Hindlimb muscle (tissue), 1 donor: ENCODE measurements around the gene RNF212B. TPM values are rescaled to one million over a fixed set of nuclear protein-coding genes. Genes with fewer than 3 reads are reported as not detected.
A peak's percentile ranks its signal among the peaks of the same experiment; 100 is the strongest.
"Not testable (repeated sequence)": the region's sequence is repeated elsewhere in the genome, so short reads cannot be mapped to it uniquely, and the experiment has no call there.

Source experiments
- DNase-seq: peaks from one replicate; pipeline ENCODE4 v3.0.0-alpha.2; 2013
- polyA plus RNA-seq: library from polyadenylated mRNA; unstranded; fragments of 120-200 nt; gene quantifications from one replicate; pipeline ENCODE4 v1.2.1, GENCODE V29; 2013; ENCODE audit not compliant: insufficient read length

The RNF212B gene
- polyA plus RNA-seq, 1 donor: 0.62 TPM

DNA sequence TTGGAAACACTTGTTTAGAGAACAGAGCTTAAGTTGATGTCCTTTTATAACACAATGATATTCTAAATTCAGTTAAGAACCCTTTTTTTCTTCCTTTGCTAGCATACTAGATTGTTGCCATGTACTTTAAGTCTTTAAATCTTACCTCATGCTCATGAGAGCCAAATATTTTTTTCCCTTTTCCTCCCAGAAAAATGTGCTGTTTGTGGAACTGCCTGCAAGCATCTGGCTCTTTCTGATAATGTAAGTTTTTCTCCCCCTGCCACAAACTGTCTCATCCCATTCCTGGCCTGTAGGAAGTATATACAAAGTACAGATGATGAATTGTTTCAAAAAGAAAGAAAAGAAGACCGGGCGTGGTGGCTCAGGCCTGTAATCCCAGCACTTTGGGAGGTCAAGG, 5.3 kb downstream of the RNF212B start:
- no peak for DNase-seq

DNA sequence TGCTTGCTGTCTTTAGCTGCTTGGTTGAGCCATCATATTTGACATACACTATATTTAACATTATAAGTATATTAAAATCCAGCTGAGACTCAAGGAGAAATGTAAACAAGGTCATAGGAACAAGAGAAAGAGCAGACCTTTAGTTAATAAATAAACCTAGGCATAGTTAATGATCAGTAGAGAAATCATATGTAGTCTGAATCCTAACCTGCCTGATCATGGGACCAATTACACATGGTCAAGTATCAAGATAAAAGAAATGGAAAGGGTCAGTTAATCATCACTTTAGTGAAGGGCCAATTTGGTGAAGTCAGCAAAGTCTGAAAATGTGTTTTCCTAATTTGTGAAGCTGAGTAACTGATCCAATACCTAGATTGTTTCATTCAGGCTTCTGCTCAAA, 7.5 kb downstream of the RNF212B start:
- no peak for DNase-seq

DNA sequence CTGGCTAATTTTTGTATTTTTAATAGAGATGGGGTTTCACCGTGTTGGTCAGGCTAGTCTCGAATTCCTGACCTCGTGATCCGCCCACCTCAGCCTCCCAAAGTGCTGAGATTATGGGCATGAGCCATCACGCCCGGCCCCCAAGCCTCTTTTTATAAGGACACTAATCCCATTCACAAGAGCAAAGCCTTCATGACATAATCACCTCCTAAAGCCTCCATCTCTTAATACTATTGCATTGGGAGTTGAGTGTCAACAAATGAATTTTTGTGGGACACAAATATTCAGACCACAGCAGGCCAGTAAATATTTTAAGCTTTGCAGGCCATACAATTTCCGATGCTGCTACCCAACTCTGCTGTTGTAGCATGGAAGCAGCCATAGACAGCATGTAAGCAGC, 10.9 kb downstream of the RNF212B start:
- no peak for DNase-seq

DNA sequence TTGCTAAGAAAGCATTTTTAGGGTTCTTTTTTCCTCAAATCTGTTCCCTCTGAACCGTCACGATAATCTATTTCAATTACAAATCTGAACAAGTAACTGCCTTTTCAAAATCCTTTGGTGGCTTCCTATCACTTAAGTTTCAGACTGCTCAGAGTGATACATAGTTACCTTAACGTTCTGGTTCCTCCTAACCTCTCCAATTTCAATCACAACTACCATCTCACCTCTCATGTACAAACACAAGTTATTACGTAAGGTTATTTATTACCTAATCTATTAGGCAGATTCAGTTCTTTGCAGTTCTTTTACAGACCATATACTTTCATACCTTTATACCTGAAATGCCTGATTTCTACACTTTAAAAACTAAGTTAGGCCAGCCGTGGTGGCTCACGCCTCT, 12.1 kb downstream of the RNF212B start:
- DNase-seq: no peak

DNA sequence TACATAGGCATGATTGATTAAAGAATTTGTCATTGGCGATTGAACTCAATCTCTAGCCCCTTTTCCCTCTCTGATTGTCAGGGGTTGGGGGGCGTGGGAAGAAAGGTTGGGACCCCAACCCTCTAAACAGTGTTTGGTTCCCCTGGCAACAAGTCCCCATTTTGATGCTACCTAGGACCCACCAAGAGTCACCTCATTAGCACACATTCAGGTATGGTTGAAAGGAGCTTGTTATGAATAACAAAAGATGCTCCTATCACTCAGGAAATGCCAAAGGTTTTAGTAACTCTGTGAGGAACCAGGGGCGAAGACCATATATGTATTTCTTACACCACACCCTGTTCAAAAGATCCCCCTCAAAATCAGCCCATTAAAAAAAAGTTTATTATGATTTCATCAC, 14.3 kb downstream of the RNF212B start:
- no peak for DNase-seq

GRCh38 chr14:23252420-23253333, 14.9 kb downstream of the RNF212B start:
- DNase-seq: no peak

GRCh38 chr14:23258256-23258655, 20.5 kb downstream of the RNF212B start:
- DNase-seq: no peak

GRCh38 chr14:23259426-23259825, 21.7 kb downstream of the RNF212B start:
- no peak for DNase-seq

DNA sequence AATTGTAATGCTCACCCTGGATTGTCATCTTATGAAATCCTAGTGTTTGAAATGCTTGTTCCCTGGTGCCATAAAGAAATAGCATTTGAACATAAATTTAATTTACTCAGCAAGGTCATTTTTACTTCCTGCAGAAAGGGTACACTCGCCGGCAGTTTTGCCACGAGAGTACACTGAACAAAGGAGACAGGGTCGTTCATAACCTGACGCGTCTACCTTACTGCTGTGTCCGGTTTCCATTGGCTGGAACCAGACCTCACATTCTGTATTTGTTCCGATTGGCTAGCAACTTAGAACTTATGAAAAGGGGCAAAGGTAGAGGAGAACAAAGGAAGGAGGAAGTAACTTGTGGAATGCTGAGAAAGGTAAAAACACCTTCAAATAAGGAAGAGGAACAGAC, 23.1 kb downstream of the RNF212B start:
- DNase-seq: not testable (repeated sequence)

- DNase-seq: no peak
Observed at GRCh38 chr14:23269193-23269592, 31.5 kb downstream of the RNF212B start.

GRCh38 chr14:23275412-23275811, 37.7 kb downstream of the RNF212B start:
- DNase-seq: no peak

- DNase-seq: no peak
Observed at GRCh38 chr14:23277189-23277588, 39.5 kb downstream of the RNF212B start.

DNA sequence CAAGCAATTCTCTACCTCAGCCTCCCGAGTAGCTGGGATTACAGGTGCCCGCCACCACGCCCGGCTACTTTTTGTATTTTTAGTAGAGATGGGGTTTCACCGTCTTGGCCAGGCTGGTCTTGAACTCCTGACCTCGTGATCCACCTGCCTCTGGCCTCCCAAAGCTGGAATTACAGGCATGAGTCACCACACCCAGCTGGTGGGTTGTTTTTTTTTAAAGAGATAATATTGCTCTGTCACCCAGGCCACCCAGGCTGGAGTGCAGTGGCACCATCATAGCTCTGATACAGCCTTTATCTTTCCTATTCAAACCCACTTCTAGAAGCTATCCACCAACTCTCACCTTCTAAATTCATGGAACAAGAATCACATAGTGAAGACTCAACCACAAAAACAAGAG, 40.2 kb downstream of the RNF212B start:
- DNase-seq: not testable (repeated sequence)

DNA sequence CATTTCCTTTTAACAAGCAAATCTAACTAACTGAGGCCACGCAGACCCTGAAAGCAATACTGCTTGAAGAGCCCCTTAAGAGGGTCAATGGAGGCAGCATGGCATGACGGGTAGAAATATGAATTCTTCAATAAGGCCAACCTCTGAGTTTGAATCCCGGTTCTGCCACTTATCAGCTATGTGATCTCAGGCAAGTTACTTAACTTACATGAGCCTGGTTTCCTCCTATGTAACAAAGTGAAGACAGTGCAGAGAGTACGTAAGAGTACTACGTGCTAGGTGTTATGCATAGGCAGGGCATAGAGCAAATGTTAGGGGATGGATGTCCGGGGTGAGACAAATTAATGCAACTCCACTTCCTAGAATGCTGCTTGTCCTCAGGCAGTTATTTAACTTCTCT, 43.5 kb downstream of the RNF212B start:
- DNase-seq: no peak

- DNase-seq: no peak
Observed at GRCh38 chr14:23284654-23285529, 47.2 kb downstream of the RNF212B start.

DNA sequence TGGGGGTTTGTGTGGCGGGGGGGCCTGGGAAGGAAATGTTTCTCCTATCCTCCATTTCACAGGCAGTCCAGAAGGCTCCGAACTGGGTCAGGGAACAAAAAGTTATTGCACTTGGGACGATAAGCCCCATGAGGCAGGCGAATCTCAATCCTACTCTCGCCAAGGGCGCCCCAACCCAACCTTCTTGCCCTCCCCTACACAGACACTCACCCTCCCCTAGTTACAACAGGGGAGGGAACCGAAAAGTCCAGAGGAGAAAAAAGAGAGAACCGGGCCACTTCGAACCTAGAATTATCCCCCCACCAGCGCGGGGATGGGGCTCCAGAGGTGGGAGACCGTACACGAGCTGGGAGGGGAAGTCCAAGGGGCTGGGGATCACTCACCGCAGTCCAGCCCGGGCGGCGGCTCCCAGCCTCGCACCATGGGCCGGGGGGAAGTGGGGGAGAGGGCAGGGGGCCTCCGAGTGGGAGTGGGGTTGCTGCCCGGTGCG, 47.8 kb downstream of the RNF212B start:
- no peak for DNase-seq

DNA sequence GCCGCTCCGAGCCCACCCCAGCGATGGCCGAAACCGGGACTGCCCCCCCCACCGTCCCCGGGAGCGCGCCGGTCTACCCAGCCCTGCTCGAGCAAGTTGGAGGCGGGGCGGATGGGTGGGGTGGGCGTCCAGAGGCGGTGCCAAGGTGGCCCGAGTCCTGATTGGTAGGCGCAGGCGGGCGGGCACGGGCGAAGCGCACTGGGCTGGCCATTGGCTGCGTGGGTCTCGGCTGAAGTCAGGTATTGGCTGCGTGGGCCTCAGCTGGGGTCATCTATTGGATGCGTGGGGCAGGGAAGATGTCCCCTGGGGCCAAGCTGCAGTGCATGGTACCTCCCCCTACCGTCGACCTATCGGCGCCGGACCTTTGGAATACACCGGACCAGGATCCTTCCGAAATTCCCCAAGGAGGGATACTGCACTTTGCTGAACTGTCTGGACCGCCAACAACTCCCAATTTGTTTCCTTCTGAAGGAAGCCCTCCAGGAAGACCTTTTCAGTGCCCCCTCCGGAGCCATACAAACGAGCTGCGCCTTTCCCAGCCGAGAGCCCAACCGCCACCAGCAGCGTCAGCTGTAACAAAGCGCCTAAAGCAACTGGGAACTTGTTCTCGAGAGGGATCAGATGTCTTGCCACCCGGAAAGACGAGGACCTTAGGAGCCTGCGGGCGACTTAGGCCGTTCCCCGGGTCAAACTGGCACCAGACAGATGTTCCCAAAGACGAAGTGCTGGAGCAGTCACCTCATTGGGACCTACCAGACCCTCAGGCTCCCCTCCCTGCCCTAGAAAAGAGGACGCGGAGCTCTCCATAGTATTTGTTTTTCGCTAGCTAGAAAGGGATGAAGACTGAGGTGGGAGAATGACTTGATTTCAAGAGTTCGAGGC, 48.5 kb downstream of the RNF212B start, which contains the start of gene HOMEZ:
Gene HOMEZ, minus strand, starts transcription at position 113 of the 882 bp plus-strand sequence. CDS start 180 bp downstream, outside the sequence.
- peak; percentile 97 for DNase-seq

DNA sequence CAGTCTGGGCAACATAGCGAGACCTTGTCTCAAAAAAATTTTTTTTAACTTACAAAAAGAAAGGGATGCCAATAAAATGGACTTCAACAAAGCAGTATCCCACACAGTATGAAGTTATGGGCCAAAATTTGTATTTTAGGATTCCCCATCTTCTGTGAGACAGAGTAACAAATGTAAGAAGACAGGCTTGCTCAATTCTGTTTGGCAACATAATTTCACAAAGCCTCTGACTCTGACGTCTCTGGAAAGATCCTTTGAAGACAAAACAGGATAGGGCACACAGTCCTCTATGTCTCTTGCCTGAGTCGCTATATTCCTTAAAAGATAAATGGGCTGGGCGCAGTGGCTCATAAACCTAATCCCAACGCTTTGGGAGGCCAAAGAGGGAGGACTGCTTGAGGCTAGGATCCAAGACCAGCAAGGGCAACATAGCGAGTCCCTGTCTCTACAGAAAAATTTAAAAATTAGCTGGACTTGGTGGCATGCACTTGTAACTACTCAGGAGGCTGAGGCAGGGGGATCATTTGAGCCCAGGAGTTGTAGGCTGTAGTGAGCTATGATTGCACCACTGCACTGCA, 49.3 kb downstream of the RNF212B start:
- no peak for DNase-seq

DNA sequence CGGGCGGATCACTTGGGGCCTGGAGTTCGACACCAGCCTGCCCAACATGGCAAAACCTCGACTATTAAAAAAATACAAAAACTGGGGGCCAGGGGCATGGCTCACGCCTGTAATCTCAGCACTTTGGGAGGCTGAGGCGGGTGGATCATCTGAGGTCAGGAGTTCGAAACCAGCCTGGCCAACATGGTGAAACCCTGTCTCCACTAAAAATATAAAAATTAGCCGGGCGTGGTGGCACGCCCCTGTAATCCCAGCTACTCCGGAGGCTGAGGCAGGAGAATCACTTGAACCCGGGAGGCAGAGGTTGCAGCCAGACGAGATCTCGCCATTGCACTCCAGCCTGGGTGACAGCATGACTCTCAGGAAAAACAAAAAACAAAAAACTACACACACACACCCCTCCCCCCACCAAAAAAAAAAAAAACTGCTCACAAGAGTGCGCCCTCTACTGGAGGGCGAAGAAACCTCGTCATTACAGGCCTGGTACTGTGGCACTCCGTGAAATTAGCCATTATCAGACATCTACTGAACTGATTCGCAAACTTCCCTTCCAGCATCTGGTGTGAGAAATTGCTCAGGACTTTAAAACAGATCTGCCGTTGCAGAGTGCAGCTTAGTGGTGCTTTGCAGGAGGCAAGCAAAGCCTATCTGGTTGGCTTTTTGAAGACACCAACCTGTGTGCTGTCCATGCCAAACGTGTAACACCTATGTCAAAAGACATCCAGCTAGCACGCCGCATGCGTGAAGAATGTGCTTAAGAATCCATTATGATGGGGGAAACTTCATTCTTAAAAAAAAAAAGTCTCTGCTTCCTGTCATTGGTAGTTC, 57.2 kb downstream of the RNF212B start:
- peak; percentile 42 for DNase-seq

DNA sequence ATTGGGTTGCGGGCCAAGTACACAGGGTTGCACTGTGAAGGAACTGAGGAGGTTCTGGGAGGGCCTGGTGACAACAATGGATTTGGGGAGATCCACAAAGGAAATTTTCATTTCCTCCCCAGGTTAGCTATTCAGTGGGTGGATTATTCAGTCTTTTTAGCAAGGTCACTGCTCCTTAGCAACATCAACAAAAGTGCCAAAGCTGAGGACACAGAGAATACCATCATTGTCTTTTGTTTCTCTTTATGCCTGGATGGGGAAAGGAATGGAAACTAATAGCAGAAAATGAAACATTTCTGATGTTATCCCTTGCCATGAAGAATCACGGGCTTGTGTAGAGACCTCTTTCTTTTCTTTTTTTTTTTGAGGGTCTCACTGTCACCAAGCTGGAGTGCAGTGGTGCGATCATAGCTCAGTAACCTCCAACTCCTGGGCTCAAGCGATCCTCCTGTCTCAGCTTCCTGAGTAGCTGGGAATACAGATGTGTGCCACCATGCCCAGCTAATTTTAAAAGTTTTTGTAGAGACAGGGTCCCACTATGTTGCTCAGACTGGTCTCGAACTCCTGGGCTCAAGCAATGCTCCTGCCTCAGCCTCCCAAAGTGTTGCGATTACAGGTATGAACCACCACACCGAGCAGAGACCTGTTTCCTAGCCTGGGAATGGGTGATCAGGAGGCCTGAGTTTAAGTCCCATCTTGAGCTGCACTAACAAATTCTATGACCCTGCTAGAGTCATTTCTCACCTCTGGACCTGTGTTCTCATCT, 58.5 kb downstream of the RNF212B start:
- DNase-seq: no peak
